Stimulated activated CD8-positive, alpha-beta memory T cell treated with anti-CD3 and anti-CD28 coated beads, Interleukin-15, amount 100 ng/mL, for 24 hours (primary cell): ENCODE measurements around the gene PITRM1.
"Not testable (repeated sequence)": the region's sequence is repeated elsewhere in the genome, so short reads cannot be mapped to it uniquely, and the experiment has no call there.

Source experiments
- DNase-seq: peaks from one replicate; pipeline ENCODE4 v3.0.0-alpha.2; 2020; ENCODE audit warnings: low read depth

The PITRM1 gene

DNA sequence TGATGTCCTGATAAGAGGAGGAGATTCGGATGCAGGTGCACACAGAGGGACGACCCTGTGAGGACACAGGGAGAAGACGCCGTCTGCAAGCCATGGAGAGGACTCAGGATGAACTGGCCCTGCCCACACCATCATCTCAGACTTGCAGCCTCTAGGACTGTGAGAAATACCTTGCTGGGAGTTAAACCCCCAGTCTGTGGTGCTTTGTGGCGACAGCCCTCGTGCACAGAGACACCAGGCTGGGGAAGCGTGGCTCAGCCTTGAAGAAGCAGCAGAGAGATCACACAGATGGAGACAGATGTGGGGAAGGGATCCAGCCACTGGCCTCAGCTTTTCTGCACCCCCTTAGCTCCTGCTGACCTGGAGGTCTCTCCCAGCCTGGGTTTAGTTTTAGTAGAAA lies 26.3 kb upstream of the PITRM1 start:
- DNase-seq = no peak

DNA sequence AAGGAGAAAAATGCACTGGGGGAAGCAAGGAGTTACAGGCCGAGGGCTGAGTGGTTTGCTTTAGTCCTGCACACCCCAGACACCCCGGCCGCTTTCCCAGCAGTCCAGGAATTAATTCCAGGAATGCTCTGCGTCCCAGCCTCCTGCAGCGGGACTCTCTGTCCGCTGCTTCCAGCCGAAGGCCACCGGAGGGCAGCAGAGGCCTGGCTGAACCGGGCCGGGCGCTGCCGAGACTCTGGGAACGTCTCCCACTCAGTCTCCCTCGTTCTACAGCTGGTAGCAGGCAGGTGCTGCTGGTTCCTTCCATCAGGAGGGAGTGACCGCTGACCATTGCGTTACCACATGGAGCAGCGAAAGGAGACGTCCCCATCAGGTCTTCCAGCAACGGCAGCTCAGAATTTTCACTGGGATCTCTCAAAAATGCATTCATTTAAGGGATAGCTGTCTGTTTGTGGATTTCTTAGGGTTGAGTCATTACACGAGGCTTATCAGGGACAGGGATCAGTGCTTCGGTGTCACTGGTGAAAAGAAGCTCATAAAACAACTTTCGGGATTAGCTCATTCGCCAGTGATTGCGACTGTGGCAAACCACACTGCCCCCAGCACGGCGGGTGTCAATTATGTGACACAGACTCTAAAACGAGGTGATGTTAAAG lies 24.9 kb upstream of the PITRM1 start:
- peak; percentile 38 for DNase-seq

DNA sequence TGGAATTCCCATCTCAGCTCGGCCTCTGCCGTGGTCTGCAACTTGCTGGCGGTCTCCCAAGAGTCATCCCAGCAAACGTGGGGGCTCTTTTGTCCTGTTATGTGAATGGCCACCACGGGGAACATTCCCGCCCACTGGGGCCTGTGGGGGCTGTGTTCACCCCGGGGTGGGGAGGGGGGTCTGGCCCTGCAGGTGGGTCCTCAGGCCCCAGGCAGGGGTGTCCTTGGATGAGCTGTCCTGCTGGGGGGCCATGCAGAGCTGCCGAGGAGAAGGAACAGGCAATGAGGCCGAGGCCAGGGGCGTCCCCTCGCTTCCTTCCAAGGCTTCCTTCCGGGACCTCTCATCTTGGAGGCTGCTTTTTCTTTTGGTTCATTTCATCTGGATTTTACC lies 24.4 kb upstream of the PITRM1 start:
- DNase-seq = no peak

- DNase-seq = no peak
Observed at GRCh38 chr10:3196482-3196881, 23.9 kb upstream of the PITRM1 start.

- DNase-seq = no peak
Observed at GRCh38 chr10:3195726-3196125, 23.1 kb upstream of the PITRM1 start.

- DNase-seq = no peak
Observed at GRCh38 chr10:3195286-3195685, 22.7 kb upstream of the PITRM1 start.

- DNase-seq = no peak
Observed at GRCh38 chr10:3194871-3195270, 22.3 kb upstream of the PITRM1 start.

DNA sequence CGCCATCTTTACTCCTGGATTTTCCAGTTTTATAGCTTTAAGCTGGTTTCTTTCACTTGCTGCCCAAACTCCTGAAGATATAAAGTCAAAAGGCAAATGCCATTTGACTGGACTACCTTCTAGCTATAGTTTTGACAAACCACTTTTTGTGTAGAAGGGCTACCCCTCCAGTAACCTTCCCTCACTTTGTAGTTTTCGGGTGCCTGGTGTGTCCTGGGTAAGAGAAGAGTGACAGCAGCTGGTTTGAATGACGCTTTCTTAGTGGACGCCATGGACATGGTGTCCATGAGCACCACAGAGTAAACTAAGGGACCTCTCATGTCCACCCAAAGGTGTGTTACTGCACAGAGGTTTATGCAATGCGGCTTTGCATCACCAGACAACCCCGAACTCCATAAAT lies 21.2 kb upstream of the PITRM1 start:
- DNase-seq = no peak

DNA sequence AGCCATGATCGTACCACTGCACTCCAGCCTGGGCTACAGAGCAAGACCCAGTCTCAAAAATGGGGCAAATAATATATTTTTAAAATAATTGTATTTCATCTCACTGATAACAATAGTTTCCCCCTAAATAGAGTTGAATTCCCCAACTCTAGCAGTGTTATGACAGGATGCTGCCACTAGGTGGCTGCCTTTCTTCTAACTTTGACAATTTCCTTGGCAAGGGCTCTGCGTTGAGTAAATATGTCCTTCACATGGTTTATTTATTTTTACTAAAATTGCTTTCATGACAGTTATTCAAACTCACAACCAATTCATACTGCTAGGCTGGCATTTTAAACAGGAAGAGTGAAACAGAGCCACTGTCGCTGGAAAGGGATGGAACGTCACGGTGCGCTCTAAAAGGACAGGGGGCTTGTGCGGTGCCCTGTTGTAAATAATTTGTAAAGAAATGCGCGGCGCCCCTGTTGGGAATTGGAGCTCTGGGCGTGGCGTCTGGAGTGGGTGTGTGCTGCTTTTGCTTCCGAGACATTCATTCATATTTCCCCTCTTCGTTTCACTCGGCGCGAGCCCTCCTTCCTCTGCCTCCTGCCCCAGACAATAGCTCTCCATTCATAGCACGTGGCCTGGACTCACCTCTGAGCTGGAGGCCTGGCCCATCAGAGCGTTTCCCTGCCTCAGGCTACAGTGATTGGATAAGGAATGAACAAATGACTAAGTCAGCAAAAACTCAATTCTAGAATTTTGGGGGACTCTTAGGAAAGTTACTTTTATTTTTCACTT lies 20.5 kb upstream of the PITRM1 start:
- DNase-seq = no peak

GRCh38 chr10:3190817-3191216 lies 18.2 kb upstream of the PITRM1 start:
- no peak for DNase-seq

DNA sequence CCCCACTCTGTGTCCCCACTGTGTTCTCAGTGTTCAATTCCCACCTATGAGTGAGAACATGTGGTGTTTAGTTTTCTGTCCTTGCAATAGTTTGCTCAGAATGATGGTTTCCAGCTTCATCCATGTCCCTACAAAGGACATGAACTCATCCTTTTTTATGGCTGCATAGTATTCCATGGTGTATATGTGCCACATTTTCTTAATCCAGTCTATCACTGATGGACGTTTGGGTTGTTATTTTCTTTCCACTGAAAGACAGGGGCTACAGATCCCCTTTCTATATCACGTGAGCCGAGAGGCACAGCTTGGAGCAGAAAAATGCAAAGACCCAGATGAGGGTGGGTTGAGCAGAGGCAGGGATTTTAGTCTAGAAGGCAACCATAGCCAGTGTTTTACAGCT lies 14.6 kb upstream of the PITRM1 start:
- DNase-seq = not testable (repeated sequence)

DNA sequence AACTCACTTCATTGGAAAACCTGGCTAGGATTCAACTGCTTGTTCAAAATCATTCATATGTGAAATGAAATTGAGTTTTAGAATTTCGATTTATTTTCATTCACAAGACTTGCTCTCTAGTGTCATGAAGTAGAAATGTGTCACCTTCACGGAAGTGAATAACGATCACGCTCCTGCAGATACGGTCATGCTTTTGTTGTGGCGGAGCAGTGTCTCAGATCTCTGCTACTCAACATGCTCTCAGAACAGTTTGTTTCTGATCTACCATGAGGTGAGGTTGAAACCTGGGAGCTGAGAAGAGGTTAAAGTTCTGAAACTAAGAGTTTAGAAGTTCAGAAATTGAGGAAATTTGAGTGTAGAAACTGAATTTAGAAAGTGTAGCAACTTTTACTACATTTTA lies 13.8 kb upstream of the PITRM1 start:
- DNase-seq = no peak

DNA sequence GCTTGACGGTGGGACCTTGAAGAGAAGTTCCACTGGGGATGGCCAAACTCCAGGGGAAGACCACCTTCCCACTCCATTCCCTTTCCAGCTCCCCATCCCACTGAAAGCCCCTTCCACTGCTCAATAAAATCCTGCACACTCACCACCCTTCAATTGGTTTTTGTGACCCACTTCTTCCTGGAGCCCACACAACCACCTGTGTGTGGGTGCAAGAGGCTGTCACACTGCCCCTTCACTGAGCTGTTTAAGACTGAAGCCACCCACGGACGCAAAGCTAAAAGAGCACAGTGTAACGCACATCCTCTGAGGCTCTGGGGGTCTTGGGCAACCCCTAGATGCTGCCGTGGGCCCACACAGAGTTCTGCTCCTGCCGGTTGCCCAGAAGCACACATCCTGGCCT lies 12.8 kb upstream of the PITRM1 start:
- DNase-seq = no peak

DNA sequence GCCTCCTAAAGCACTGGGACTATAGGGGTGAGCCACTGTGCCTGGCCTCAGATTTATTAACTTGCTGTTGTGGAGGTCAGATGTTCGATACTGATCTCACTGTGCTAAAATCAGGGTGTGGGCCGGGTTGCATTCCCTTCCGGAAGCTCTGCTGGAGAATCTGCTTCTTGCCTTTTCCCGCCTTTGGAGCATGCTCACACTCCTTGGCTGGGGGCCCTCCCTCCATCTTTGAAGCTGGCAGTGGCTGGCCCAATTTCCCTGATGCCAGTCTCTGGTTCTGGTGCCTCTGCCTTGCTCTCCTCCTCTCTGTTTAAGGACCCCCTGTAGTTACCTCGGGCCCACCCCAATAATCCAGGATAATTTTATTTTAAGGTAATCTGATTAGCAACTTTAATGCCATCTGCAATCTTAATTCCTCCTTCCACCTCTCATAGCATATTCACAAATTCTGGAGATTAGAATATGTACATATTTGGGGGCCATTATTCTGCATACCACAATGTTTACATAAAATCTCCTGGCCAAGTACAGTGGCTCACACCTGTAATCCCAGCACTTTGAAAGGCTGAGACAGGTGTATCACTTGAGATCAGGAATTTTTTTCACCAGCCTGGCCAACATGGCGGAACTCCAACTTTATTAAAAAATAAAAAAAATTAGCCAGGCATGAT lies 7.9 kb upstream of the PITRM1 start:
- no peak for DNase-seq

DNA sequence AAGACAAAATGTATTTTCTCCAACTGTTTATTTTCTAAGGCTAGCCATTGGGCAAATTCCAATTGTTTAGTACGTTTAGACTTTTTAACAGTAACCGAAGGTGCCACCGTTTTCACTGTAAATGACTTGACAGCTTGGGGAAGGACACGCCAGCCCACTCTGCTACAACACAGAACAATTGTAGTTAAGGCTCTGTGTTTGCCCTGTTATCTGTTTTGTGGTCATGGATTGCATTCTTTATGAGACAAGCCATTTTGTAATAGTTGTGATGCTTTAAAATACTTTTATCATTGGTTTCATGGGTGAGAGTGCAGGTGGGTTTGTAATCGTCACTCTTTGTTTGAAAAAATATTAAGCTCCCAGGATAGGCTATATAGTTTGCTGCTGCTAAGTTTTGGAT lies 6.6 kb upstream of the PITRM1 start:
- no peak for DNase-seq

GRCh38 chr10:3178042-3178441 lies 5.5 kb upstream of the PITRM1 start:
- no peak for DNase-seq

GRCh38 chr10:3173171-3173878 lies 743 bp upstream of the PITRM1 start:
- DNase-seq = no peak

- peak; percentile 15 for DNase-seq
Observed at GRCh38 chr10:3172081-3172445, 519 bp downstream of the PITRM1 start.

DNA sequence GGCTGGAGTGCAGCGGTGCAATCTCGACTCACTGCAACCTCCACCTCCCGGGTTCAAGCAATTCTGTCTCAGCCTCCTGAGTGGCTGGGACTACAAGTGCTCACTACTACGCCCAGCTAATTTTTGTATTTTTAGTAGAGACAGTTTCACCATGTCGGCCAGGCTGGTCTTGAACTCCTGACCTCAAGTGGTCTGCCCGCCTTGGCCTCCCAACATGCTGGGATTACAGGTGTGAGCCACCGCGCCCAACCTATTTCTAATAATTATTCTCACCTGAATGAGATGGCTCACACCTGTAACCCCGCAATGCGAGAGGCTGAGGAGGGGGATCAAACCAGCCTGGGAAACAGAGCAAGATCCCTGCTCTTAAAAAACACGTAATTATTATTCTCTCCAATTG lies 1.1 kb downstream of the PITRM1 start:
- DNase-seq = not testable (repeated sequence)

DNA sequence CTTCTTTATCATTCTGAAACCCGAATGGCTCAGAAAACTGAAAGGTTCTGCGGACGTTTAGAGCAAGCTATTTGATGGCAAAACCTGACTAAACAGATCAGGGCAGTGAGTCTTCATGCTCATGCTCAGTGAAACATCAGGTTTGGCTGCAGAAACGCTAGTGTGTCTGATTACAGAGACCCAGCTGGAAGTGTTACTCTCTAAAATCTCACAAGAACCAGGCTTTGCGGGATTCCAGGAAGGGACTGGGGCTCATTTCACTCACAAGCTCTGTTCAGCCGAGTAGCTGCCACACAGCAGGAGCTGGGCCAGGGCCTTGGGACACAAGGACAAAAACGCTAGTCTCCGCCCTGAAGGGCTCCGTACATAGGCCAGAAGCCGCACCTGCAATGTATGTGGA lies 2.9 kb downstream of the PITRM1 start:
- no peak for DNase-seq

DNA sequence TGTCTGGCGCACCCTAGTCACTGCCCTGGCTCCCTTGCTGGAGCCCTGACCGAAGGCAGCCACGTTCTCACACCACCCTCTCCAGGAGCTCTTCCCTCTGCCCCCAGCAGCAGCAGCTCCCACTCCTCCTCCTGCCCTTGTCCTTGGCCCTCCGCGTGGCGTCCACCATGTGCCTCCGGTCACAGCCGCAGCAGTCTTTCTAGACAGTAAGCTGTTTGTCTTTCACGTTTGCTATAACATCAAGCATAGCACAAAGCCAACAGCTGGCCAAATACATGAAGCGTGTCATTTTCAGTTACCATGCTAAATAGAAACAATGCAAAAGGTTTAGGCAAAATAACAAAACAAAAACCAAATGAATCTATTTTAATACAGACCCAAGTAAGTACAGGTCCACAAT lies 3.3 kb downstream of the PITRM1 start:
- DNase-seq = no peak

DNA sequence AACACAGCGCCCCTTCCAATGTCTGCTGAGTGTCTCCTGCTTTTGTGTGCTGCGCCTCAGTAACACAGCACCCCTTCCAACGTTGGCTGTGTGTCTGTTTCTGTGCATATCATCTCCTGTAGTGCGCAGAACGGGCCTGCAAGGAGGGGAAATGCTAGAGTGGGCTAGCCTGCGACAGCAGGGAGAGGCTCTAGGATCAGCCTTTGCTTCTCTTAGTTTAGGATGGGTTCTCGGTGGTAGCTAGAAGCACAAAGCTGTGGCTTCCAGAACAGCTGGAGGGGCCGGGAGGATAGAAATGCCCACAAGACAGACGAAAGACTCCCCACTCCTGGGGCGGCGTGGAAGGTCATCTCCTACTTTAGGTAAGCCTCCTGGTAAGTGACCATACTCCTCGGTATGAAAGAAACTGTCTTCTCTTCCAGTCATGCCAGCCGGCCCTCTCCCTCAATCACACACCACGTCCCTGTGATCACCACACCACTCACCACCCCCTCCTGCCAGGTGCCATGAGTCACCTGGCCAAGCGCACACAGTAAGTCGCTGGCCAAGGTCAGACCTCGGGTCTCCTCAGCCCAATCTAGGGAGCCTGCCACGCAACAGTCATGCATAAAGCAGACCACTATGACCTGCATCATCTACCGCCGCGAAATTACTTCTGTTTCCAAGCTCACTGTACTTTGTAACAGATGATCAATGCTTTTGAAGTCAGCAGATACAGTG lies 4.8 kb downstream of the PITRM1 start:
- no peak for DNase-seq
